Panc1 (cell line): ENCODE measurements around the gene MUS81. TPM values are rescaled to one million over a fixed set of nuclear protein-coding genes. Genes with fewer than 3 reads are reported as not detected.

ENCODE experiments used
- ATAC-seq: fragments of 200-7000 bp; cut with Tn5 transposase; 2 replicates; pipeline ENCODE4 v1.9.1; 2020; ENCODE audit warnings: mild to moderate bottlenecking, moderate library complexity
- BruUV-seq: library from RNA; stranded (reverse); fragments of 400-500 nt; replicated peaks from 2 replicates; lab custom pipeline; 2021; lab: Mats Ljungman, UMichigan
- CTCF ChIA-PET: fragments of 300-600 bp; sonication (Branson Sonifier 250); formaldehyde crosslinking; loops from one replicate; lab custom pipeline; 2022; ENCODE audit warnings: antibody characterized with exemption; lab: Charles Lee
- POLR2A ChIA-PET: fragments of 300-600 bp; sonication (Branson Sonifier 250); formaldehyde crosslinking; loops from one replicate; lab custom pipeline; 2022; ENCODE audit warnings: antibody characterized with exemption; lab: Charles Lee
- DNase-seq: peaks from one replicate; pipeline ENCODE4 v3.0.0-alpha.2; 2010; ENCODE audit warnings: low read depth, low spot score
- H3K27ac ChIP-seq: 2 replicates; pipeline ENCODE4 v1.5.1; 2011; ENCODE audit warnings: mild to moderate bottlenecking, low read length, inconsistent platforms
- H3K27me3 ChIP-seq: fragments of 200-500 bp; sonication (Bioruptor generic); 2 replicates; pipeline ENCODE4 v1.6.0; 2014; ENCODE audit warnings: low read length, inconsistent platforms; ENCODE audit not compliant: control insufficient read depth, insufficient read depth
- H3K36me3 ChIP-seq: fragments of 200-500 bp; sonication (Bioruptor generic); 2 replicates; pipeline ENCODE4 v1.5.1; 2014; ENCODE audit warnings: inconsistent platforms, mild to moderate bottlenecking, low read length, moderate library complexity; ENCODE audit not compliant: control insufficient read depth, insufficient read depth
- H3K4me1 ChIP-seq: 2 replicates; pipeline ENCODE4 v1.5.1; 2011; ENCODE audit warnings: inconsistent platforms, mild to moderate bottlenecking, low read length, moderate library complexity; ENCODE audit not compliant: control insufficient read depth, insufficient read depth
- H3K4me3 ChIP-seq, 2 experiments: 2 replicates each; pipeline ENCODE4 v1.5.1; 2011 to 2012; ENCODE audit warnings: low read depth in 2 of 2, low read length in 2 of 2, mild to moderate bottlenecking in 2 of 2, inconsistent platforms in 1 of 2, moderate library complexity in 1 of 2
- H3K9me3 ChIP-seq: fragments of 200-500 bp; sonication (Bioruptor generic); 2 replicates; pipeline ENCODE4 v1.5.1; 2014; ENCODE audit warnings: low read depth, mild to moderate bottlenecking, inconsistent platforms, low read length, moderate library complexity; ENCODE audit not compliant: control insufficient read depth, insufficient read depth
- POLR2AphosphoS5 ChIP-seq: IDR thresholded peaks from 2 replicates; pipeline ENCODE4 v1.6.1; 2012; ENCODE audit warnings: mild to moderate bottlenecking, low read depth, low read length, moderate library complexity
- SIN3A ChIP-seq: IDR thresholded peaks from 2 replicates; pipeline ENCODE4 v1.6.1; 2012; ENCODE audit warnings: low read depth, mild to moderate bottlenecking, low read length, moderate library complexity, borderline replicate concordance; ENCODE audit not compliant: insufficient read depth
- TCF7L2 ChIP-seq: IDR thresholded peaks from 2 replicates; pipeline ENCODE4 v1.6.1; 2011; ENCODE audit warnings: mild to moderate bottlenecking, low read depth, low read length, inconsistent platforms
- in situ Hi-C: cut with HindIII; loops from 2 replicates; pipeline ENCODE4 v1.10.0; 2016; ENCODE audit warnings: low sequenced_read_pairs, low pct_unique_long_range_greater_than_20kb
- intact Hi-C: fragments of 100-400 bp; cut with micrococcal nuclease; formaldehyde crosslinking; loops from one replicate; pipeline ENCODE4 v1.10.0; 2022; ENCODE audit not compliant: unreplicated experiment
- total RNA-seq: library from RNA; stranded (reverse); gene quantifications from one replicate; pipeline ENCODE4 v1.2.1, GENCODE V29; 2021; ENCODE audit not compliant: unreplicated experiment
- TF ChIP-seq, protein P1 (sequence below), 2 experiments: IDR thresholded peaks; 2 replicates each; pipeline ENCODE4 v1.6.1; 2011 to 2012; ENCODE audit warnings: low read depth in 2 of 2, control low read depth in 1 of 2, low read length in 1 of 2, mild to moderate bottlenecking in 1 of 2, moderate library complexity in 1 of 2; ENCODE audit not compliant: insufficient read depth in 1 of 2
- TF ChIP-seq, protein P2 (sequence below): fragments of 450-650 bp; IDR thresholded peaks from 2 replicates; pipeline ENCODE4 v1.5.1; 2017; ENCODE audit warnings: mild to moderate bottlenecking

MUS81 gene
- total RNA-seq, 1 experiment from 2014 or later = 140 TPM

DNA sequence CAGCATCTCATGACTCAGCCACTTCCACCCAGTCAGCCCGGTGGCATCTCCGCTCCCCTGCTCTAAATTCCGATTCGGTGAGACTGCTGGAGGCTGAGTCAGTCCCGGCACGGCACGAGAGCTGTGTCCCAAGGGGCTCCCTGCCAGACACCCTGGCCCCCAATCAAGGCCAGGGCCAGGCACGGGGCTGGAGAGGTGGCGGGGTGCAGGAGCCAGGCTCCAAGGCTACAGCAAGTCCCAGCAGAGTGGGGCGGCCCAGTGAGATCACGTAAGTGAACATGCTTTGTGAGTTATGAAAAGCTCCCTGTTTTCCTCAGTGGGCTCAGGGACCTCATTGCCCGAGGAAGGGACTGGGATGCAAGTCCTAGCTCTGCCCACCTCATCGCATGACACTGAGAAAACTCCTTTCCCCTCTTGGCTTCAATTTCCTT is 55.6 kb downstream of the MUS81 start:
- no peaks in the 10 kb centered on the region for H3K27me3 ChIP-seq
- POLR2A ChIA-PET = interaction anchor here (0.6 to 3.8 kb wide), 8 partner anchors 9 to 1724 kb away, joined by 3 to 35 read pairs (median 8); partner anchors contain the start of genes FIBP and FOSL1
- peaks cover 3% of the 10 kb centered on the region; the same call in 1 of the 2 replicates for H3K36me3 ChIP-seq
- no TSS peak for BruUV-seq
- ATAC-seq (peak; percentile 62), DNase-seq (peak; percentile 92)
- TF ChIP-seq TCF7L2 (no peak), SIN3A (peak; percentile 75; the same call in 1 of the 2 replicates), POLR2AphosphoS5 (peak; percentile 84)
- TF ChIP-seq, protein P1, sequence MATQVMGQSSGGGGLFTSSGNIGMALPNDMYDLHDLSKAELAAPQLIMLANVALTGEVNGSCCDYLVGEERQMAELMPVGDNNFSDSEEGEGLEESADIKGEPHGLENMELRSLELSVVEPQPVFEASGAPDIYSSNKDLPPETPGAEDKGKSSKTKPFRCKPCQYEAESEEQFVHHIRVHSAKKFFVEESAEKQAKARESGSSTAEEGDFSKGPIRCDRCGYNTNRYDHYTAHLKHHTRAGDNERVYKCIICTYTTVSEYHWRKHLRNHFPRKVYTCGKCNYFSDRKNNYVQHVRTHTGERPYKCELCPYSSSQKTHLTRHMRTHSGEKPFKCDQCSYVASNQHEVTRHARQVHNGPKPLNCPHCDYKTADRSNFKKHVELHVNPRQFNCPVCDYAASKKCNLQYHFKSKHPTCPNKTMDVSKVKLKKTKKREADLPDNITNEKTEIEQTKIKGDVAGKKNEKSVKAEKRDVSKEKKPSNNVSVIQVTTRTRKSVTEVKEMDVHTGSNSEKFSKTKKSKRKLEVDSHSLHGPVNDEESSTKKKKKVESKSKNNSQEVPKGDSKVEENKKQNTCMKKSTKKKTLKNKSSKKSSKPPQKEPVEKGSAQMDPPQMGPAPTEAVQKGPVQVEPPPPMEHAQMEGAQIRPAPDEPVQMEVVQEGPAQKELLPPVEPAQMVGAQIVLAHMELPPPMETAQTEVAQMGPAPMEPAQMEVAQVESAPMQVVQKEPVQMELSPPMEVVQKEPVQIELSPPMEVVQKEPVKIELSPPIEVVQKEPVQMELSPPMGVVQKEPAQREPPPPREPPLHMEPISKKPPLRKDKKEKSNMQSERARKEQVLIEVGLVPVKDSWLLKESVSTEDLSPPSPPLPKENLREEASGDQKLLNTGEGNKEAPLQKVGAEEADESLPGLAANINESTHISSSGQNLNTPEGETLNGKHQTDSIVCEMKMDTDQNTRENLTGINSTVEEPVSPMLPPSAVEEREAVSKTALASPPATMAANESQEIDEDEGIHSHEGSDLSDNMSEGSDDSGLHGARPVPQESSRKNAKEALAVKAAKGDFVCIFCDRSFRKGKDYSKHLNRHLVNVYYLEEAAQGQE (IDR thresholded peaks at IDR 0.05; ENCODE audit: insufficient read depth in 1 of 2, low read depth in 2 of 2, low read length in 1 of 2) = peak in 1 of 2 experiments; percentile 70; a peak in 1 of 4 replicates
- TF ChIP-seq, protein P2, sequence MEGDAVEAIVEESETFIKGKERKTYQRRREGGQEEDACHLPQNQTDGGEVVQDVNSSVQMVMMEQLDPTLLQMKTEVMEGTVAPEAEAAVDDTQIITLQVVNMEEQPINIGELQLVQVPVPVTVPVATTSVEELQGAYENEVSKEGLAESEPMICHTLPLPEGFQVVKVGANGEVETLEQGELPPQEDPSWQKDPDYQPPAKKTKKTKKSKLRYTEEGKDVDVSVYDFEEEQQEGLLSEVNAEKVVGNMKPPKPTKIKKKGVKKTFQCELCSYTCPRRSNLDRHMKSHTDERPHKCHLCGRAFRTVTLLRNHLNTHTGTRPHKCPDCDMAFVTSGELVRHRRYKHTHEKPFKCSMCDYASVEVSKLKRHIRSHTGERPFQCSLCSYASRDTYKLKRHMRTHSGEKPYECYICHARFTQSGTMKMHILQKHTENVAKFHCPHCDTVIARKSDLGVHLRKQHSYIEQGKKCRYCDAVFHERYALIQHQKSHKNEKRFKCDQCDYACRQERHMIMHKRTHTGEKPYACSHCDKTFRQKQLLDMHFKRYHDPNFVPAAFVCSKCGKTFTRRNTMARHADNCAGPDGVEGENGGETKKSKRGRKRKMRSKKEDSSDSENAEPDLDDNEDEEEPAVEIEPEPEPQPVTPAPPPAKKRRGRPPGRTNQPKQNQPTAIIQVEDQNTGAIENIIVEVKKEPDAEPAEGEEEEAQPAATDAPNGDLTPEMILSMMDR = no peak
- CTCF ChIA-PET = interaction anchor here (0.6 to 1.5 kb wide), 4 partner anchors 15 to 85 kb away, joined by 3 to 5 read pairs (median 4); partner anchors contain the start of genes CCDC85B, FIBP and FOSL1
- H3K9me3 ChIP-seq = no peaks in the 10 kb centered on the region
- in situ Hi-C loops (no loop called here), intact Hi-C loops (no loop called here)
- peaks cover 77% of the 10 kb centered on the region for H3K4me1 ChIP-seq
- peak overlapping the region; percentile 0 to 97; a peak in 2 of 4 replicates for H3K4me3 ChIP-seq
- H3K27ac ChIP-seq = peak overlapping the region; percentile 99

Other genes with a start within 250 kb of the MUS81 start
- 124 TPM for gene MAP3K11, start 246.2 kb upstream of the MUS81 start, total RNA-seq
- gene PCNX3, start 244.7 kb upstream of the MUS81 start, total RNA-seq = 74.5 TPM
- gene SIPA1, start 222.3 kb upstream of the MUS81 start, total RNA-seq = 86.9 TPM
- 141 TPM for gene RELA, start 197.5 kb upstream of the MUS81 start, total RNA-seq
- 84.2 TPM for gene KAT5, start 148.2 kb upstream of the MUS81 start, total RNA-seq
- 107 TPM for gene RNASEH2C, start 139.6 kb upstream of the MUS81 start, total RNA-seq
- 35.0 TPM for gene AP5B1, start 79.5 kb upstream of the MUS81 start, total RNA-seq
- gene OVOL1, start 73.4 kb upstream of the MUS81 start, total RNA-seq = 0.23 TPM
- not detected for gene SNX32, start 26.5 kb upstream of the MUS81 start, total RNA-seq
- 1,911 TPM for gene CFL1, start 2.3 kb upstream of the MUS81 start, total RNA-seq
- gene EFEMP2, start 12.4 kb downstream of the MUS81 start, total RNA-seq = 23.7 TPM
- not detected for gene CTSW, start 19.4 kb downstream of the MUS81 start, total RNA-seq
- 105 TPM for gene FIBP, start 28.0 kb downstream of the MUS81 start, total RNA-seq
- gene CCDC85B, start 30.2 kb downstream of the MUS81 start, total RNA-seq = 85.4 TPM
- 186 TPM for gene FOSL1, start 40.0 kb downstream of the MUS81 start, total RNA-seq
- 84.7 TPM for gene C11orf68, start 58.6 kb downstream of the MUS81 start, total RNA-seq
- 581 TPM for gene DRAP1, start 59.0 kb downstream of the MUS81 start, total RNA-seq
- gene TSGA10IP, start 85.0 kb downstream of the MUS81 start, total RNA-seq = not detected
- 76.4 TPM for gene SART1, start 101.3 kb downstream of the MUS81 start, total RNA-seq
- 64.6 TPM for gene EIF1AD, start 141.7 kb downstream of the MUS81 start, total RNA-seq
- gene BANF1, start 142.1 kb downstream of the MUS81 start, total RNA-seq = 494 TPM
- 0.23 TPM for gene CST6, start 151.6 kb downstream of the MUS81 start, total RNA-seq
- 0.15 TPM for gene CATSPER1, start 166.0 kb downstream of the MUS81 start, total RNA-seq
- gene GAL3ST3, start 188.7 kb downstream of the MUS81 start, total RNA-seq = not detected
- gene SF3B2, start 191.9 kb downstream of the MUS81 start, total RNA-seq = 271 TPM
- 91.8 TPM for gene PACS1, start 209.8 kb downstream of the MUS81 start, total RNA-seq